GM12891 (cell line): Measurements from ENCODE around the gene SCNN1G.

Source experiments
- POLR2A ChIP-seq: IDR thresholded peaks from 2 replicates; pipeline ENCODE4 v1.6.1; 2011; ENCODE audit warnings: low read depth, low read length, control low read depth
- POLR2AphosphoS5 ChIP-seq: IDR thresholded peaks from 2 replicates; pipeline ENCODE4 v1.6.1; 2011; ENCODE audit warnings: low read depth, low read length, control low read depth

DNA sequence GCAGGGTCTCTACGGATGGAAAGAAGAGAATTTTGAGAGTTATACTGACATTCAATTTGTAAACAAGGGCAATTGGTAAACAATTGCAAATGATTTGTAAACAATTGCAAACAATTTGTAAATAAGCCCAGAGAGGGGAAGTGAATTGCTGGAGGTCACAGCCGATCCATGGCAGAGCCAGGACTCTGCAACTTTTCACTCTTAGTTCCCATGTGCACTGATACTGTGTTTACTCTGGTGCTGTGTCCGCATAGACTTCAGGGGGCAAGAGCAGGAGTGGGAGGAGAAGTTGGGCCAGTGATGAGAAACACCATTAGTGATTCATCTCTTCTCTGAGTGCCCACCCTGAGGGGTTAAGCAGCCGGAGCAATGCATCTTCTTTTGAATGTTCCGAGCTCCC lies 14.0 kb downstream of the SCNN1G start:
- TF ChIP-seq POLR2AphosphoS5 (no peak), POLR2A (no peak)
